HG02588 (cell line): Measurements from ENCODE around the gene PRSS56.
"Not testable (repeated sequence)": the region's sequence is repeated elsewhere in the genome, so short reads cannot be mapped to it uniquely, and the experiment has no call there.

Experiments
- ATAC-seq: cut with Tn5 transposase; IDR thresholded peaks from one replicate; pipeline ENCODE4 v1.9.1; 2021; ENCODE audit warnings: mild to moderate bottlenecking, moderate library complexity; ENCODE audit not compliant: unreplicated experiment

The PRSS56 gene

DNA sequence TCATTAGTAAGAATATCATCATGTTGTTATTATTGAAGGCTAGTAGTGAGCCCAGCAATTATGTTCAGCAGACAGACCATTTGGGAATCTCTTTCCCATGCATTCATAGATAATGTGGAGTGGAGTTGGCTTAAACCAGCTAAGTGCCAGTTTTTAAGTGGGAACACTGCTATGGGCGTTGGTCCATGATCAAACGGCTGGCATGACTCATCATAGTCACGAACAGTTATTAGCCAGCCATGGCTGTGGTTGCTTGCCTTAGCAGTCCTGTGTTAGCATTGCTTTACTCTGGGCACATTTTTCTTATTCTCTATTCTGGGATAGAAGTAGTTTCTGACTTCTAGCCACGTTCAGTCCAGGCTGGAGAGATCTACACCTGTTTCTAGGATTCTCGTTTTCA lies 48.0 kb downstream of the PRSS56 start:
- no peak for ATAC-seq

GRCh38 chr2:232569541-232569940 lies 49.4 kb downstream of the PRSS56 start:
- no peak for ATAC-seq

- not testable (repeated sequence) for ATAC-seq
Measured at GRCh38 chr2:232570481-232570880, 50.3 kb downstream of the PRSS56 start.

DNA sequence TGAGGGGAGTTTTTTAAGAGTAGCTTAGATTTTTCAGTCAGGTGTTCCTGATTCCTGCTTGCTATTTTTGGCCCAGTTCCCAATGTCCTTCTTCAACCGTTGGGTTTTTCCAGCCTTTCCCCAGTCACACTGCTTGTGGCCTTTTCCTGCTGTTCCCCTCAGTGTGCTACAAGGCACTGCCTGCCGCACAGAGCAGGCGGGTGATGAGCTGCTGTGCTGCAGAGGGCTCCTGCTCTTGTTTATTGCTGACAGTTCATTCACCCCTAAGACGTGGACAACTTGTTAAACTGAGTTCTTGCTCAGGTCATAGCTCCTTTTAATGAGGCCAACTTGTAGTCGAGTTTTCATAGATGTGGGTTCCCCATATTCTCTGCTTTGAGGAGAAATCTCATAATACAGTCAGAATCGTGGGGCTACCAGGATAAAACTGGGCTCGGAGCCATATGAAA lies 50.9 kb downstream of the PRSS56 start:
- no peak for ATAC-seq

DNA sequence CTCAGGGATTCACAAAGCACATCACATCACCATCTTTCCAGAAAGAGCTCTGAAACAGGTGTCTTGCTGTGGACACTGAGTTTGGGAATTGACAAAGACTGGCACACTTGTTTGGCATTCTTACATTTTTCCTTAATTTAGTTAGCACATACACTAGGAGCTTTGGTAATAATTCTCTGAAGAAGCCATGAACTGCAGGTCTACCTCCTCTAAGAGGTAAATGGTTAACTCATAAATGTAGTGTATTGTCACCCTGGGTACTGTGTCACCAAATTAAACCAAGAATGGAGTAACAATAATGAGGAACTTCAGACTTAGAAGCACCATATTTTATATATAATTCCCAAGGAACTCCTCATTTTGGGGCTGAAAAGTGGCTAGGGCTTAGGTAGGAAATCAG lies 52.9 kb downstream of the PRSS56 start:
- ATAC-seq = no peak

DNA sequence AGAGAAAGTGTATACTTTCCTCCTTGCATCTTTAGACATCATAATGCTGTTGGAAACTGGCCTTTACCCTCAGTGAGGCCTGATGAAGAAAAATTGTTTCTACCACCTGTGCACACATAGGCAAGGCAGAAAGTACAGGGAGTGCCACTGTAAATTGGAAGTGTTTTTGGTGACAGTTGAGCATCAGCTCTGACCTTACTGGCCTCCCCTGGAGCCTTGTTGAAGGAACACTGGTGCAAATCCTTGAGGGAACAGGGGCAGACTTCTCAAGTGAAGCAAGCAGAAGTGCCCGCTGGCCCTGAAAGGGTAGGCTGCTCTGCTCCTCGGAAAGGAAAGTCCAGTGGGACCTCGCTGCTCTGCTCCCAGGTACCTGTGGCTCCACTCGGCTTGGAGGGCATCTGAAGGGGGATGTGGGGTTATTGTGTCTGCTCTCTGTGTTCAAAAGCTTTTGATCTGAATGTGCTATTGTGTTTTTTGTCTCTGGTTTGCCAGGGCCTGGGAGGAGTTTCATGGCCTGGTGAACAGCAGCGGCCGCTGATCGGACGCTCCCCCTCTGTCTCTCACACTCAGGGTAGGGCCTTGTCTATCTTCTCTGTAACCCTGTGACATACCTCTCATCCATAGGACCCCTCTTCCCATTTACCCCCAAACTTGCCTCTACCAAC lies 53.7 kb downstream of the PRSS56 start:
- ATAC-seq = no peak

- ATAC-seq = no peak
Measured at GRCh38 chr2:232574674-232575403, 54.7 kb downstream of the PRSS56 start.
